GM12874 (cell line): Measurements from ENCODE around the gene ANXA9.

Source experiments
- CTCF ChIP-seq: IDR thresholded peaks from 2 replicates; pipeline ENCODE4 v1.5.1; 2011; ENCODE audit warnings: low read depth, mild to moderate bottlenecking, control low read depth, low read length, moderate library complexity; ENCODE audit not compliant: insufficient read depth

Gene ANXA9

GRCh38 chr1:150970808-150971582, 11.1 kb upstream of the ANXA9 start:
- TF ChIP-seq CTCF, result no peak

- peak; percentile 15; the same call in 1 of the 2 replicates for TF ChIP-seq CTCF
These were observed 10.3 kb upstream of the ANXA9 start for GRCh38 chr1:150971583-150972416.

- no peak for TF ChIP-seq CTCF
These were observed 9.6 kb upstream of the ANXA9 start for GRCh38 chr1:150972417-150972940.

GRCh38 chr1:150973258-150973835, 8.7 kb upstream of the ANXA9 start:
- no peak for TF ChIP-seq CTCF

GRCh38 chr1:150973836-150974579, 8.1 kb upstream of the ANXA9 start:
- no peak for TF ChIP-seq CTCF

GRCh38 chr1:150974580-150975478, 7.3 kb upstream of the ANXA9 start, which contains the start of gene CERS2:
CERS2 (minus strand) TSS chr1:150974835; CDS start chr1:150969090, 5,745 bp downstream.
- no peak for TF ChIP-seq CTCF
